Hepatocyte (in vitro differentiated cells): Measurements from ENCODE around the gene MYLK2. TPM values are rescaled to one million over a fixed set of nuclear protein-coding genes. Genes with fewer than 3 reads are reported as not detected.

Experiments used
- DNase-seq: peaks from one replicate; pipeline ENCODE4 v3.0.0-alpha.2; 2016; ENCODE audit warnings: low spot score
- H2AFZ ChIP-seq: fragments of 200-600 bp; sonication (generic); 2 replicates; pipeline ENCODE4 v1.6.0; 2016; ENCODE audit warnings: antibody characterized with exemption, mild to moderate bottlenecking
- H3K27ac ChIP-seq: fragments of 200-600 bp; sonication (generic); 2 replicates; pipeline ENCODE4 v1.5.1; 2016; ENCODE audit warnings: mild to moderate bottlenecking
- H3K27me3 ChIP-seq: fragments of 200-600 bp; sonication (generic); 2 replicates; pipeline ENCODE4 v1.6.1; 2016
- H3K36me3 ChIP-seq: fragments of 200-600 bp; sonication (generic); replicated peaks from 2 replicates; pipeline ENCODE4 v1.5.1; 2016; ENCODE audit warnings: low read depth; ENCODE audit not compliant: insufficient read depth
- H3K4me1 ChIP-seq: fragments of 200-600 bp; sonication (generic); 2 replicates; pipeline ENCODE4 v1.5.1; 2016; ENCODE audit warnings: mild to moderate bottlenecking, moderate library complexity; ENCODE audit not compliant: insufficient read depth
- H3K4me2 ChIP-seq: fragments of 200-600 bp; sonication (generic); 2 replicates; pipeline ENCODE4 v1.6.0; 2016
- H3K4me3 ChIP-seq: fragments of 200-600 bp; sonication (generic); 2 replicates; pipeline ENCODE4 v1.5.1; 2016; ENCODE audit warnings: mild to moderate bottlenecking
- H3K79me2 ChIP-seq: fragments of 200-600 bp; sonication (generic); 2 replicates; pipeline ENCODE4 v1.6.0; 2017; ENCODE audit warnings: mild to moderate bottlenecking
- H3K9me2 ChIP-seq: fragments of 200-600 bp; sonication (generic); replicated peaks from 2 replicates; pipeline ENCODE4 v1.6.0; 2017; ENCODE audit warnings: mild to moderate bottlenecking; ENCODE audit not compliant: insufficient read depth
- H3K9me3 ChIP-seq: fragments of 200-600 bp; sonication (generic); 2 replicates; pipeline ENCODE4 v1.5.1; 2016; ENCODE audit warnings: low read depth, mild to moderate bottlenecking
- H4K20me1 ChIP-seq: fragments of 200-600 bp; sonication (generic); 2 replicates; pipeline ENCODE4 v1.6.0; 2016; ENCODE audit warnings: mild to moderate bottlenecking; ENCODE audit not compliant: insufficient read depth, poor library complexity, severe bottlenecking
- EZH2 ChIP-seq: fragments of 200-600 bp; sonication (generic); IDR thresholded peaks from 2 replicates; pipeline ENCODE4 v1.6.1; 2016; ENCODE audit warnings: antibody characterized with exemption, mild to moderate bottlenecking, borderline replicate concordance
- EZH2phosphoT487 ChIP-seq: fragments of 200-600 bp; sonication (generic); IDR thresholded peaks from one replicate; pipeline ENCODE4 v1.6.1; 2018; ENCODE audit warnings: antibody characterized with exemption, mild to moderate bottlenecking, low read depth, moderate library complexity; ENCODE audit not compliant: unreplicated experiment, severe bottlenecking
- WGBS: methylation state at CpG from one replicate; pipeline ENCODE4 v1.1.6; 2016; ENCODE audit warnings: low lambda C conversion rate; ENCODE audit errors: missing lambda C conversion rate; 5-methylcytosine and 5-hydroxymethylcytosine counted together
- polyA plus RNA-seq: library from polyadenylated mRNA; unstranded; fragments of >200 nt; fragmentation: Nextera tagmentation; extraction: Ambion mirVana; gene quantifications from 2 replicates; pipeline ENCODE4 v1.2.1, GENCODE V29; 2016
- total RNA-seq: library from RNA; depleted of rRNA; stranded (reverse); fragments of >200 nt; gene quantifications from 2 replicates; pipeline ENCODE4 v1.2.3, GENCODE V29; 2014
- TF ChIP-seq, protein P1 (sequence below): fragments of 200-600 bp; sonication (generic); IDR thresholded peaks from 2 replicates; pipeline ENCODE4 v1.5.1; 2016; ENCODE audit warnings: antibody characterized with exemption, mild to moderate bottlenecking; ENCODE audit not compliant: poor library complexity

MYLK2 gene
- total and polyA plus RNA-seq, 2 experiments from 2014 or later = 0.33 TPM; not detected in 1

DNA sequence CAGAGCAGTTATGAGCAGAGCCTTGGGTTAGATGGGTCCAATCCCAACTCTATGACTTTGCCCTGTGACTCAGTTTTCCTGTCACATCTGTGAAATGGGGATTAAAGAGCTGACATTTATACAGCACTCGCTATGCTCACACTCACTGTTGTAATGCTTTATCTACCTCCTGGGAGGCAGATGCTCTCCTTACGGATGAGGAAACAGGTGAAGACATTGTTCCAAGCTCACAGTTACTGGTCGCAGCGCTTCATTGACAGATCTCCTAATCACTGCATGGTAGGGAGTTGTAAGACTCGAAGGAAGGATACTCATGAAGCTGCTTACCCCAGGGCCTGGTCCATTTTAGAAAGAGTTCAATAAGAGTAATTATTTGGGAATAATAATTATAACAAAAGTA lies 2.9 kb upstream of the MYLK2 start:
- Histone ChIP-seq H3K4me3 (no peak overlapping the region), H3K27ac (no peak overlapping the region), H3K27me3 (no peaks in the 10 kb centered on the region), H4K20me1 (no peaks in the 10 kb centered on the region), H3K9me3 (no peaks in the 10 kb centered on the region), H2AFZ (no peak overlapping the region), H3K4me2 (no peak overlapping the region), H3K36me3 (no peaks in the 10 kb centered on the region), H3K4me1 (peaks cover 10% of the 10 kb centered on the region), H3K79me2 (no peaks in the 10 kb centered on the region), H3K9me2 (no peaks in the 10 kb centered on the region)
- WGBS = 86% methylated on average over 5 of the region's 5 CpGs
- no peak for DNase-seq
- TF ChIP-seq EZH2 = no peak
- no peak for TF ChIP-seq EZH2phosphoT487
- TF ChIP-seq, protein P1, sequence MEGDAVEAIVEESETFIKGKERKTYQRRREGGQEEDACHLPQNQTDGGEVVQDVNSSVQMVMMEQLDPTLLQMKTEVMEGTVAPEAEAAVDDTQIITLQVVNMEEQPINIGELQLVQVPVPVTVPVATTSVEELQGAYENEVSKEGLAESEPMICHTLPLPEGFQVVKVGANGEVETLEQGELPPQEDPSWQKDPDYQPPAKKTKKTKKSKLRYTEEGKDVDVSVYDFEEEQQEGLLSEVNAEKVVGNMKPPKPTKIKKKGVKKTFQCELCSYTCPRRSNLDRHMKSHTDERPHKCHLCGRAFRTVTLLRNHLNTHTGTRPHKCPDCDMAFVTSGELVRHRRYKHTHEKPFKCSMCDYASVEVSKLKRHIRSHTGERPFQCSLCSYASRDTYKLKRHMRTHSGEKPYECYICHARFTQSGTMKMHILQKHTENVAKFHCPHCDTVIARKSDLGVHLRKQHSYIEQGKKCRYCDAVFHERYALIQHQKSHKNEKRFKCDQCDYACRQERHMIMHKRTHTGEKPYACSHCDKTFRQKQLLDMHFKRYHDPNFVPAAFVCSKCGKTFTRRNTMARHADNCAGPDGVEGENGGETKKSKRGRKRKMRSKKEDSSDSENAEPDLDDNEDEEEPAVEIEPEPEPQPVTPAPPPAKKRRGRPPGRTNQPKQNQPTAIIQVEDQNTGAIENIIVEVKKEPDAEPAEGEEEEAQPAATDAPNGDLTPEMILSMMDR = no peak

DNA sequence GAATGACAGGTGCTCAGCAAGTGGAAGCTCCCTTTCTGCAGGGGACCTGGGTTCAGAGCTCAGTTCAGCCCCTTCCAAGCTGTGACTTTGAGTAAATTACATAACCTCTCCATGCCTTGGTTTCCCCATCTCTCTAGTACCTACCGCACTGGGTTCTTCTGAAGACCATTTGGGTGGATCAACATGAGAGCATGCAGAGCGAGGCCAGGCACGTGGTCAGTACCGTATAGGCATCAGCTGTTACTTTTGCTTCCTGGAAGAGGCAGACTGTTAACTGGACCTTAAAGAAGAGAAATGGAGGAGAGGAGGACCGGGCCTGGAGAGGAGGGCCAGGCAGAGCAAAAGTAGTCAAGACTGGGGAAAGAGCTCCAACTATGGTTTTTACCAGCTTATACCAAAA lies 1.7 kb upstream of the MYLK2 start:
- no peak for DNase-seq
- Histone ChIP-seq H3K9me3 (no peaks in the 10 kb centered on the region), H3K36me3 (no peaks in the 10 kb centered on the region), H4K20me1 (no peaks in the 10 kb centered on the region), H3K4me1 (peaks cover 2% of the 10 kb centered on the region), H3K79me2 (no peaks in the 10 kb centered on the region), H3K4me3 (no peak overlapping the region), H3K4me2 (no peak overlapping the region), H3K27ac (no peak overlapping the region), H3K9me2 (no peaks in the 10 kb centered on the region), H2AFZ (no peak overlapping the region), H3K27me3 (no peaks in the 10 kb centered on the region)
- TF ChIP-seq, protein P1 = no peak
- TF ChIP-seq EZH2 (no peak), EZH2phosphoT487 (no peak)
- WGBS = 95% methylated on average over 5 of the region's 5 CpGs

DNA sequence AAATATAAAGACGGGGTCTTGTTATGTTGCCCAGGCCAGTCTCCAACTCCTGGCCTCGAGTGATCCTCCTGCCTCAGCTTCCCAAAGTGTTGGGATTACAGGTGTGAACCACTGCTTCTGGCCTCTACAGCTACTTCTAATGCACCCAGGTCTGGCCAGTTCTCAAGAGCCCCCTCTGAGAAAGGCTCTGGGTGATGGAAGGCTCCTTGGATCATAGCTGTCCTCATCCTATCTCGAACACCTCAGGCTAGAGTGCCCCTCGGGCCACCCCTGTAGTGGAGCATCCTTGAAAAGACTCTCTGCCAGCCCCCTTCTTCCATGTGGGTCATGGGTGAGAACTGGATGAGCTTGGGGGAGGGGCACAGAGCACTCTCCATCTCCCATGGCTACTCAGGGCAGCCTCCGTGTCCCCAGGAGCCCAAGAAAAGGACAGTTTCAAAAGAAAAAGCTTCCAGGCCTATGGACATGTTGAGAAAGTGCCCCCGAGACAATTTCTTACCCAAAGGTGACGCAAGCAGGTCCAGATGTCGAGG lies 714 bp upstream of the MYLK2 start:
- DNase-seq = no peak
- no peak overlapping the region for H3K27ac ChIP-seq
- H3K36me3 ChIP-seq = no peaks in the 10 kb centered on the region
- H3K9me2 ChIP-seq = no peaks in the 10 kb centered on the region
- TF ChIP-seq EZH2phosphoT487 = no peak
- no peak for TF ChIP-seq EZH2
- TF ChIP-seq, protein P1 = no peak
- no peaks in the 10 kb centered on the region for H3K4me1 ChIP-seq
- H2AFZ ChIP-seq = no peak overlapping the region
- H3K4me3 ChIP-seq = no peak overlapping the region
- no peaks in the 10 kb centered on the region for H3K9me3 ChIP-seq
- H3K4me2 ChIP-seq = no peak overlapping the region
- H4K20me1 ChIP-seq = no peaks in the 10 kb centered on the region
- 93% methylated on average over 8 of the region's 8 CpGs for WGBS
- H3K27me3 ChIP-seq = no peaks in the 10 kb centered on the region
- no peaks in the 10 kb centered on the region for H3K79me2 ChIP-seq

DNA sequence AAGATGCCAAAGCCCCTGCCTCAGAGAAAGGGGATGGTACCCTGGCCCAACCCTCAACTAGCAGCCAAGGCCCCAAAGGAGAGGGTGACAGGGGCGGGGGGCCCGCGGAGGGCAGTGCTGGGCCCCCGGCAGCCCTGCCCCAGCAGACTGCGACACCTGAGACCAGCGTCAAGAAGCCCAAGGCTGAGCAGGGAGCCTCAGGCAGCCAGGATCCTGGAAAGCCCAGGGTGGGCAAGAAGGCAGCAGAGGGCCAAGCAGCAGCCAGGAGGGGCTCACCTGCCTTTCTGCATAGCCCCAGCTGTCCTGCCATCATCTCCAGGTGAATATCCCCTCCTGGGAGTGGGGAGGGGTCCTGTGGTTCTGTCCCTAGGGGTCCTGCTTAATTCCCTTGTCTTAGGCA lies 1.1 kb downstream of the MYLK2 start:
- Histone ChIP-seq H3K27ac (no peak overlapping the region), H3K9me3 (no peaks in the 10 kb centered on the region), H3K4me1 (no peaks in the 10 kb centered on the region), H3K4me3 (no peak overlapping the region), H3K9me2 (no peaks in the 10 kb centered on the region), H3K79me2 (no peaks in the 10 kb centered on the region), H3K36me3 (no peaks in the 10 kb centered on the region), H3K27me3 (no peaks in the 10 kb centered on the region), H4K20me1 (no peaks in the 10 kb centered on the region), H3K4me2 (no peak overlapping the region), H2AFZ (no peak overlapping the region)
- WGBS = 76% methylated on average over 6 of the region's 6 CpGs
- TF ChIP-seq EZH2 = no peak
- TF ChIP-seq, protein P1 = no peak
- no peak for TF ChIP-seq EZH2phosphoT487
- no peak for DNase-seq
